Occipital lobe (tissue), 2 donors: ENCODE measurements around the gene TRPM3. TPM values are rescaled to one million over a fixed set of nuclear protein-coding genes. Genes with fewer than 3 reads are reported as not detected.

Experiments
- DNase-seq: peaks from one replicate; lab custom pipeline; 2025; lab: John Stamatoyannopoulos, UW
- total RNA-seq: library from RNA; depleted of rRNA; stranded (reverse); fragments of >200 nt; gene quantifications from one replicate; pipeline ENCODE4 v1.2.3, GENCODE V29; 2014

TRPM3 gene
- total RNA-seq, 1 donor from 2014 or later: 20.6 TPM

DNA sequence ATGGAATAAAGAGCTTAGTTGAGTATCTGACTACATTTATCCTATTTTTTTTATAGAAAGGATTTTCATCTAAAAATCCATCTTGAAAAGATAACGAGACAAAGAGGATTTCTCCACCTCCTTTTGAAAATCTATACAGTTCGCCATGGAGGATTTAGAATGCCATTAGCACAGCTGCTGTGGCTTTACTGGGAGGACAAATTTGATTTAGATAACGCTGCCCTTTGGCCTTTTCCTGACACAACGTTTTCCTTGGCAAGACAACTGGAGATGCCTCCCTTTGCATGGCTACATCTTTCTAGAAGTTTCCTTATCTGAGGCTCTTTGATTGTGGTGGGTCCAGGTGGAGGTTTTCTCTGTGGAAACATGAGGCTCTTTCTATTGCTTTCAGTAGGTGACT lies 560.3 kb downstream of the TRPM3 start:
- DNase-seq: no peak

- DNase-seq: no peak
Observed at GRCh38 chr9:70559102-70559501, 562.3 kb downstream of the TRPM3 start.

DNA sequence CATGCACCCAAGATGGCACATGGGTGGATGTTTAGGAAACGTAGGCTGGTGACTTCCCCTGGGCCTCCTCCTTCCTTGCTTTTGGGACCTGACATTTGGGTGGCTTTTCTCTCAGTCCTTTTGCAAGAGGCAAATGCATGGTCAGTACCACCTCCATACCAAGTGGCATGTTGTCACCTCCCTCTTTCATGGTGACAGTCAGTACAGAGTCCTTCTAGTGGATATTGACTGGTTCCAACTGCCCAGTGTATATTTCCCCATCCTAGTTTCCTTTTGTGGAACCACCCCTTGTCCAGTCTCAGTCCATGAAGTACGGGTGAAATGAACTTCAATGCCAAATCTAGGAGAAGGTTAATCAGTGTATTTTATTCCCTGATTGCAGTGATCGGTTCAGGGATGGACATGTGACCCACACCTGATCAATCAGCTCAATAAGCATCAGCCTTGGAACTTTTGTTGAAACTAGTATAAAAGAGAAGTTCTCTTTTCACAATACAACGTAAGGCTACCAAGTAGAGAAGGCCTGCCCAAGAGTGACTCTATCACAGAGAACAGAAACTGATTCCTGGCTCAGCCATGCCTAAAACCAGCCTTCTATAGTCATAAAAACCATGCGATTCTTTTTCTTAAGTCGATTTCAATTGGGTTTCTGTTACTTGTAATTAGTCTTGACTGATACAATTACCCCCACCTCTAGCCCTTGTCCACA lies 563.6 kb downstream of the TRPM3 start:
- no peak for DNase-seq

- no peak for DNase-seq
Observed at GRCh38 chr9:70556771-70557170, 564.6 kb downstream of the TRPM3 start.

- no peak for DNase-seq
Observed at GRCh38 chr9:70554881-70555280, 566.5 kb downstream of the TRPM3 start.

GRCh38 chr9:70553707-70554673 lies 567.4 kb downstream of the TRPM3 start:
- peak; percentile 42 for DNase-seq

- no peak for DNase-seq
Observed at GRCh38 chr9:70552561-70552960, 568.9 kb downstream of the TRPM3 start.

DNA sequence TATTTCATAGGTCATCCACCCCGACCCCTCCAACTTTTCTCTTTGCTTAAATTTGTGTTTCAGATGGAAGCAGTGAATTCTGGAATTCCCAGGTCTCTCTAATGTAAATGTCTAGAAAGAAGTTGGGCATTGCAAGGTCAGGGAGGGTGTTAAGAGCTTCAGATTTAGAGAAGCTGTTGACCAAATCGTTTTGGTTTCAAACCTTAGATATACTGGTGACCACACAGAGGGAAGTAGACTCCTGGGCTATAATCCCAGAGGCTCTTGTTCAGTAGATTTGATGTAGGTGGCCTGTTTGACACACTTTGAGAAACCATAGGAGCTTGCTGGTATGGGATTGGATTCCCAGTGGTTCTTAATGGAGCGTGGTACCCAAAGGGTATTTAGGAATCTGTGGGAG lies 569.6 kb downstream of the TRPM3 start:
- DNase-seq: no peak

GRCh38 chr9:70551396-70551795 lies 570.0 kb downstream of the TRPM3 start:
- DNase-seq: no peak

DNA sequence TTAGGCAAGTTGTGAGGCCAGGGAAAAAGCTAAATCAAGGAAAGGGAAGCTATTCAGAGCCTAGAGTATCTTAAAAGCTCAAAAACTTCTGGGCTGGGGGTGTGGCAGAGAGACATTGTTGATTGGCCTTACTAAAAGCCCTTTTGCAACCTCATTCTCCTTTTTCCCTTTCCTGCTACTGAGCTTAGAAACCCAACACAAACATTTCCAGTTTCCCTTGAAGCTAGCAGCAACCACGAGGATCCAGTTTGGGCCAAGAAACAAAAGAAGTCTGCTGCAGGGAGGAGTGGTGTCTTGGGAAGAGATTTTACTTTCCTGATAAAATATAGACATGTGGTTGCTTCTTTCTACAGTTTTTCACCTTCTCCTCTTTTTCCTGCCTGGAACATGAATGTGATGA lies 571.5 kb downstream of the TRPM3 start:
- DNase-seq: no peak

DNA sequence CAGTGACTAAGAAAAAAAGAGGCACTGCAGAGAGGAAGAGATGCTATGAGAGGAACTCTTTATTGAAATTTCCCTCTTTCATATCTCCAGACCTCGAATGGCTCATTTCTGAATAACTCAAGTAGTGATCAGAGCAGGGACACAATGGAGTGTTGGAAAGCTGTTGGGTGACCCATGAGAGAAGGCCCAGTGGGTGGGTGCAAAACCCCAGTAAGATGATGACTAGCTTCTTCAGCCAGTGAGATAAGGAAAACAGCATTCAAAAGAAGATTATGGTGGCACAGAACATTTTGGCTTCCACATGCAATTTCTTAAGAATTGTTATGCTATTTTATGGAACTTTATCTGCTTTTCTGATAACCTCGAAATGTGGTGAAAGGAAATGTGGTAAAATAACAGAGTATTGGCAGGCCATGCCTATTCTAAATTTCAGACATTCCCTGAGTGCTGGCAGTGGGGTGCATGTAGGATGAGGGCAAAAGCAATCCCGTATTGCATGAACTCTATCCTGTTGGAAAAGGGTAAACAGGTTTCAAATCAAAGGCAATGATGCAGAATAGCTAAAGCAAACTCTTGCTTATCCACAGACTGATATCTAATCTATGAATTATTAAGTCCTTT lies 579.0 kb downstream of the TRPM3 start:
- no peak for DNase-seq

DNA sequence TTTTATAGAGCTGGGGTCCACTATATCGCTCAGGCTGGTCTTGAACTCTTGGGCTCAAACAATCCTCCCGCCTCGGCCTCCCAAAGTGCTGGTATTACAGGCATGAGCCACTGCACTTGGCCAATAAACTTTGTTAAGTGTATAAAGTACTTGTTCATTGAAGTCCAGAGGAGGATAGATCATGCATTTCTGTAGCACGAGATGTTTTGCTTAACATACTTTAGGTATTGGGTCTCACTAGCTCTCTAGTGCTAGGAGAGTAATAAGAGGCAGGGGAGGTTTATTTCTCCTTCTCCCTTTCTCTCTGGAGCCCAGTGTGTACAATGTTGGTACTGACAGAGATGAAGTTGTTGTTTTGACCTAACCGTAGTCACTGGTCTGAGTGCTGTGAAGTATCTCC lies 581.4 kb downstream of the TRPM3 start:
- DNase-seq: no peak

DNA sequence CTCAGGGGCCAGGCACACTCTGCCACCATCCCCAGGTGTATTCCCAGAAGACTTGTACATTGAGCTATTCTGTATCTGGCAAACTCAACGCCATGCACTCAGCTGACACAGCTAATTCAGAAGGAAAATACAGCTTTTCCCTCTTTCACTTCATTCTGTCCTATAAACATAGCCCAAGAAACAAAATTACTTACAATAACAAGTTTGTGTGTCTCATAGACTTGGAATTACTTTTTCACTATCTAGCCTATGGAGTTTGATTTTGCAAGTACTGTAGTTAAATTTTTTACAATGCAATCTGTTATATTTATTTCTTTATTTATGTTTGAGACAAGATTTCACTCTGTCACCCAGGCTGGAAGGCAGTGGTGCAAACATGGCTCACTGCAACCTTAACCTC lies 581.9 kb downstream of the TRPM3 start:
- DNase-seq: no peak

GRCh38 chr9:70539001-70539400 lies 582.4 kb downstream of the TRPM3 start:
- DNase-seq: no peak

GRCh38 chr9:70537084-70537483 lies 584.3 kb downstream of the TRPM3 start:
- DNase-seq: no peak

DNA sequence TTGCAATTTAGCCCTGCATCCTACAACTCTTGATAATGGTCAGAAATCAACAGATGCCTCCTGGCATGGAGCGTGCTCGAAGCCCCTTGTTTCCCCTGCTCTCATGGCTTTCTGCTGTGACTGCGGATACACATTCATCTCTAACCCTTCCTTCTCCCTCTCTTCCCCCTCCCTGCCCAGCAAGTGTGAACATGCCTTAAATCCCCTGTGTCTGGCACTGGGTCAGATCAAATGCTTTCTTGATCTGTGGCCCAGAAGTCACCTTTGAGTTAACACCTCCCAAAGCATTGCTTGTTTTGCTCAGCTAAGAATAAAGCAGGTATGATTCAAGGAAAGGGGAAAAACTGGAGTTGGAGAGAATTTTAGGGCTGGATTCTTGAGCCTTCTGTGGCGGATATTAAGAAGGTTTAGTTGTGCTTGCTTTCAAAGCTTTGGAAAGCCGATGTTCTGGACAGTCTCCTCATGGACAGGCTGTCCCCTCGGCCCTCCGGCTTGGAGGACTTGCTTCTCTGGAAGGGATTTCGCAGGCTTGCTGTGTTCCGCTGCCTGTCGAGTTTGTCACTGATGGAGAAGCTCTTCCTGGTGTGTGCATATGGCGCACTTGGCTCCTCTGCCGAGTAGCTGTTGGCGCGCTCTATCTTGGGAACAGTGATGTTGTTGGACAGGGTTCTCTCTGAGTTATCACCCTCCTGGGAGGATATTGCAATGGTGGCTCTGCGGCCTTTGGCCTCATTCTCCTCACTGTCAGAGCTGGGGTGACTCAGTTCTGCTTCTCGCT lies 585.7 kb downstream of the TRPM3 start:
- DNase-seq: no peak

DNA sequence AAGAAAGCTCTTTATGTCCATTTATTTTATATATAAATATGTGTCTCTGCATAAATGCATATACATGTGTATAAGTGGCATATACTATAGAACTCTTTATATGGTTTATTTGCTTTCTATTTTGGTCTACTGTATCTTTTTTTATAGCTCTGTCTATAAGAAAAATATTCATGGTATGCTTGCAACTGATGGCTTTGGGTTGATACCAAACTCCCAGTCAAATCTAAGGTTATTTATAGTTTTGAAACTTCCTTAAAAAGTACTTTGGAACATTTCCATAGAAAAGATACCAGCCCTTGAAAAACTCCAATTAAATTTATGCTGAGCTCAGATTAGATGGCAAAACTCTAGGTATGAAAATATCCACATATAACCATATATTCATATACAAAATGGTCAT lies 587.0 kb downstream of the TRPM3 start:
- no peak for DNase-seq

DNA sequence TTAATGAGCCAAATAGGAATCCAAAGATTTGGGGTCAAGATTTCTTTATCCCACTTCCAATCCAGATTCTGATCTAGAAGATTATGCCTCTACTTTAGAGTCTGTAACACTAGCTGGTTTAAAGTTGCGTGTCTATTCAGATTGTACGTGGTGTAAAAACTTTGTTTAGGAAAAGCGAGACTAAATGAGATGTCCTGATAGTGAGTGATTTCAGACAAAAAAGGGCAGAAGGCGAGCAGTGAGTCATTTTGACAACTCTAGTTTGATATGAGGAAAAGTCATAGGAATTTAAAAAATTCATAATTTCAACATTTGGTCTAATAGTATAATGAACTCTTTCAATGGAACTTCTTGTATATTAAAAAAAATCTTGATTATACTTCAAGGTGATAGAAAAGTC lies 587.4 kb downstream of the TRPM3 start:
- DNase-seq: no peak

- DNase-seq: no peak
Observed at GRCh38 chr9:70533492-70533891, 587.9 kb downstream of the TRPM3 start.

DNA sequence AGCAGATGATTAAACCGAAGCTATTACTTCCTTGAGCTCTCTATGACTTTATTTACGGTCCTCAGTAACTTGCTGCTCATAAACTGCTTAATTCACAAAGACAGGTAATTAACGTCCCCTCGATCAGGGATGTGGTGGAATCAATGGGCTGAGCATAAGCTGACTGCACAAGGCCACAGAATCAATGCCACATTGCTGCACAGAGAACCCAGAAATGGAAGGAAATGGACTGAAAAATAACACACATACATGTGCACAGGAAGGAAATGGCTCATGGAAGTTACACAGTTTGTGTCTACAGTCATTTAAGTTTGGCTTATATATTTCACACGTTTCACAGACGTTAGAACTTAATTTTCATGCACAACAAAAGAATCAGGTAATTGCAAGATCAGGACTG lies 588.7 kb downstream of the TRPM3 start:
- DNase-seq: no peak

GRCh38 chr9:70531311-70531710 lies 590.1 kb downstream of the TRPM3 start:
- no peak for DNase-seq

- no peak for DNase-seq
Observed at GRCh38 chr9:70530716-70531115, 590.7 kb downstream of the TRPM3 start.
